Measurements from ENCODE around the gene QPCT.

Gene QPCT

GRCh38 chr2:37357069-37357468 lies 12.6 kb downstream of the QPCT start:
- no peak for TF ChIP-seq CTCF (IDR thresholded peaks at IDR 0.05; ENCODE audit: insufficient read depth, missing control alignments)
- FAIRE-seq (no peak), DNase-seq (ENCODE audit: insufficient read length, low spot score) (no peak)

- TF ChIP-seq CTCF (IDR thresholded peaks at IDR 0.05; ENCODE audit: insufficient read depth, missing control alignments): no peak
- no peak for DNase-seq (ENCODE audit: insufficient read length, low spot score)
- no peak for FAIRE-seq
Observed at GRCh38 chr2:37357530-37357929, 13.1 kb downstream of the QPCT start.

GRCh38 chr2:37358466-37358865 lies 14.0 kb downstream of the QPCT start:
- no peak for DNase-seq (ENCODE audit: insufficient read length, low spot score)
- no peak for TF ChIP-seq CTCF (IDR thresholded peaks at IDR 0.05; ENCODE audit: insufficient read depth, missing control alignments)
- FAIRE-seq: no peak

- no peak for TF ChIP-seq CTCF (IDR thresholded peaks at IDR 0.05; ENCODE audit: insufficient read depth, missing control alignments)
- no peak for DNase-seq (ENCODE audit: insufficient read length, low spot score)
- no peak for FAIRE-seq
Observed at GRCh38 chr2:37361216-37361815, 16.9 kb downstream of the QPCT start.

- DNase-seq (ENCODE audit: insufficient read length, low spot score): no peak
- FAIRE-seq: no peak
Observed at GRCh38 chr2:37361994-37362698, 17.7 kb downstream of the QPCT start.

GRCh38 chr2:37364351-37364750 lies 19.9 kb downstream of the QPCT start:
- FAIRE-seq (no peak), DNase-seq (ENCODE audit: insufficient read length, low spot score) (no peak)
- no peak for TF ChIP-seq CTCF (IDR thresholded peaks at IDR 0.05; ENCODE audit: insufficient read depth, missing control alignments)

More at GRCh38 chr2:37361994-37362698, 17.7 kb downstream of the QPCT start:
- no peak for TF ChIP-seq CTCF (IDR thresholded peaks at IDR 0.05; ENCODE audit: insufficient read depth, missing control alignments)

- DNase-seq (ENCODE audit: insufficient read length, low spot score) (no peak), FAIRE-seq (no peak)
- TF ChIP-seq CTCF (IDR thresholded peaks at IDR 0.05; ENCODE audit: insufficient read depth, missing control alignments): no peak
Observed at GRCh38 chr2:37365669-37366068, 21.2 kb downstream of the QPCT start.
